Astrocyte (in vitro differentiated cells and primary cell): ENCODE measurements around the gene WDR12.

ENCODE experiments used
- CTCF ChIP-seq: IDR thresholded peaks from 2 replicates; pipeline ENCODE4 v1.5.1; 2011; ENCODE audit warnings: low read depth, mild to moderate bottlenecking, inconsistent platforms, low read length, moderate library complexity; ENCODE audit not compliant: insufficient read depth
- EZH2 ChIP-seq: IDR thresholded peaks from 2 replicates; pipeline ENCODE4 v1.6.1; 2012; ENCODE audit warnings: mild to moderate bottlenecking, low read length, inconsistent platforms; ENCODE audit not compliant: insufficient read depth

GRCh38 chr2:202885190-202885589, 26.3 kb downstream of the WDR12 start:
- no peak for TF ChIP-seq CTCF
- no peak for TF ChIP-seq EZH2
